SIG-M5 treated with dmso at 0.1 percent for 504 hours (cell line): ENCODE results near the gene IFNL1.
"Not testable (repeated sequence)": the region's sequence is repeated elsewhere in the genome, so short reads cannot be mapped to it uniquely, and the experiment has no call there.

Source experiments
- DNase-seq: peaks from one replicate; lab custom pipeline; 2025; ENCODE audit not compliant: unreplicated experiment; lab: John Stamatoyannopoulos, UW

Gene IFNL1

DNA sequence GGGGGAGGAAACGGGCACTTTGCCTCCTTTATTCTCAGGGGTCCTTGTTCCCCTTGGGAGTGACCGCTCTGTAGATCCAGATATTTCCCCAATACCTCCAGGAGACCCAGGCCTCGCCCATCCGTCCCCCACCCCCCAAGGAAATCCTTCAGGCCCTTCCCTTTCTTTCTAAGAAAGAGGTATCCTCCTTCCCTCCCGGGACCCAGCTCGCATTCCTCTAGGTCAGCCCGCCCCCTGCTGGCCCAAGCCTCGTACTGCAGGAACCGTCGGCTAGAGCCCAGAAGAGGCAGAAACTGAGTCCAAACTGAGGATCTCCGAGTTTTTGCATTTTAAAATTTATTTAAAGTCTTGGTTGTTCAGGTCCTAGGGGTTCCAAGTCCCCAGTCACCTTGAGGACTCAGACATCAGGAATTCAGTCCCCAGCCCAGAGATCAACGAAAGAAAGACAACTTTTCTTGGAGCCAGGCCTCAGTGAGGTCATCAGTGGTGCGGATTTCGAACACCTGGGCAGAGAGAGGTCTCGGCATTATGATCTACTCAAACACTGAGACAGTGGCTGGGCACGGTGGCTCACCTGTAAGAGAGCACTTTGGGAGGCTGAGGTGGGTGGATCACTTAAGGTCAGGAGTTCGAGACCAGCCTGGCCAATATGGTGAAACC lies 32.0 kb downstream of the IFNL1 start:
- DNase-seq: peak; percentile 44

DNA sequence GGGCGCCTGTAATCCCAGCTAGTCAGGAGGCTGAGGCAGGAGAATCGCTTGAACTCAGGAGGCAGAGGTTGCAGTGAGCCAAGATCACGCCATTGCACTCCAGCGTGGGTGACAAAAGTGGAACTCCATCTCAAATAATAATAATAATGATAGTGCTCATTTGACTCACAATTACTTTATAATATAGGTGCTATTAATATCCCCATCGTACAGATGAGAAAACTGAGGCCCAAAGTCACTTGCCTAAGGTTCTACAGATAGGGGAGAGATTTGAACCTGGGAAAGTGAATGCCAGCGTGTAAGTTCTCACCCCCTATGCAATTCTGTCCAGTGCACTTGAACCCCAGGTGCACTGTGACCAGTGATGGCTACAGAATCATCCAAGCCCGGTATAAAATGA lies 33.7 kb downstream of the IFNL1 start:
- no peak for DNase-seq

DNA sequence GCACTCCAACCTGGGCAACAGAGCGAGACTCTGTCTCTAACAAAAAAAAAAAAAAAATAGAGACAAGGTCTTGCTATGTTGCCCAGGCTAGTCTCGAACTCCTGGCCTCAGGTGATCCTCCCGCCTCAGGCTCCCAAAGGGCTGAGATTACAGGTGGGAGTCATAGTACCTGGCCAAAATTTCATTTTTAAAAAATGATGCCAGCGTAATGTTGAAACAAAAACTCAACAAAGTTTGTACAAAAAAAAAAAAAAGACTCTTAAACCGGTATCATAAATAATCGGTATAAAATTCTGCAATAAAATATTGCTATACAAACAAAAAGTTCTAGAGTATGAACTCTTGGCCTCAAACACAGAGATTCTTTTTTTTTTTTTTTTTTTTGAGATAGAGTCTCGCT lies 36.1 kb downstream of the IFNL1 start:
- no peak for DNase-seq

DNA sequence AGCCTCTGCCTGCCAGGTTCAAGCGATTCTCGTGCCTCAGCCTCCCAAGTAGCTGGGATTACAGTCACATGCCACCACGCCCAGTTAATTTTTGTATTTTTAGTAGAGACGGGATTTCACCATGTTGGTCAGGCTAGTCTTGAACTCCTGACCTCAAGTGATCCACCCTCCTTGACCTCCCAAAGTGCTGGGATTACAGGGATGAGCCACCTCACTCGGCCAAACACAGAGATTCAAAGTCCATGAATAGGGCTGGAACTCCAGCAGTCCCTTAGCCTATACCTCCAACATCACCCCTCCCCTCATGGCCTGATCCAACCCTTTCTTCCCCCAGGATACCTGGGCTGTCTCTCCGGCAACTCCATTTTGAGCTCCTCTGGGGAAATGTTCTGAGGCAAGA lies 36.5 kb downstream of the IFNL1 start:
- not testable (repeated sequence) for DNase-seq

DNA sequence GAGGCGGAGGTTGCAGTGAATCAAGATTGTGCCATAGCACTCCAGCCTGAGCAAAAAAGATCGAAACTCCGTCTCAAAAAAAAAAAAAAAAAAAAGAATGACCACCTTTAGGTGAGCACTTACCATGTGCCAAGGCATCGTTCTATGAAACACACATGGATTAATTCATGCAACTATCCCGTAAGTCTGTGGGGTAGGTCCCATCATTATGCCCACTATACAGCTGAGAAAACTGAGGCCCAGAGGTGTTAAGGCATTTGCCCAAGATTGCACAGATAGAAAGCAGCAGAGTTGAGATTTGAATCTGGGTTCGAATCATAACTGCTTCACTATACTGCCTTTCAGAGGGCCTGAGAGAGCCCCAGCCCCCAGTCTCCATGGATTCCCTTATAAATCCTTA lies 37.3 kb downstream of the IFNL1 start:
- DNase-seq: no peak

DNA sequence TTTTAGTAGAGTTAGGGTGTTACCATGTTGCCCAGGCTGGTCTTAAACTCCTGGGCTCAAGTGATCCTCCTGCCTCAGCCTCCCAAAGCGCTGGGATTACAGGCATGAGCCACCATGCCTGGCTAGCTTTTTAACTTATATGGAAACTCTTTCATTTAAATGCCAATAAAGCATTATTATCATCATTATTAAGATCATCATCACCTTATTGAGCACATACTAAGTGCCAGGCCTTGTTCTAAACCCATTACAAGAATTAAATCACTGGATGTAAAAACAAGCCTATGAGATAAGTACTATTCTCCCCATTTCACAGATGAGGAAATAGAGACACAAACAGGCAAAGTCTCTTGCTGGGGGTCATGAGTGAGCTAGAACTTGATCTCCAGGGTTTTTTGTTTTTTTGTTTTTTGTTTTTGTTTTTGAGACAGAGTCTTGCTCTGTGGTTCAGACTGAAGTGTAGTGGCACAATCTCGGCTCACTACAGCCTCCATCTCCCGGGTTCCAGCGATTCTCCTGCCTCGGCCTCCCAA lies 38.3 kb downstream of the IFNL1 start:
- DNase-seq: no peak

DNA sequence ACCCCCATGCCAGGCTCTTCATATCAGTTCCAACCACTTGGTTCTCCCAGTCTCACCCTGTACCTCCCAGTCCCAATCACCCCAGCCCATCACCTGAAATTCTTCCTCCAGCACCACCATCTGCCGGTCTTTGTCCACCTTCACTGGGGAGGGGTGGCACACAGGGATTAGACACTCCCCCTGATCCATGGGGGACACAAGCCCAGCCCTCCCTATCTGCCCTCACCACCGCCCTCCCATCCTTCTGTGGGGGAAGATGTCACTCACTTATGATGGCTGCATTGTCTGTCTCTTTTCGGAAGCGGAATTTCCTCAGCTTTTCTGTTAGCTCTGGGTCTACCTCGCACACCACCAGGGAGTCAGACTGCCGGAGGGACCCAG lies 39.0 kb downstream of the IFNL1 start:
- DNase-seq: peak; percentile 19

DNA sequence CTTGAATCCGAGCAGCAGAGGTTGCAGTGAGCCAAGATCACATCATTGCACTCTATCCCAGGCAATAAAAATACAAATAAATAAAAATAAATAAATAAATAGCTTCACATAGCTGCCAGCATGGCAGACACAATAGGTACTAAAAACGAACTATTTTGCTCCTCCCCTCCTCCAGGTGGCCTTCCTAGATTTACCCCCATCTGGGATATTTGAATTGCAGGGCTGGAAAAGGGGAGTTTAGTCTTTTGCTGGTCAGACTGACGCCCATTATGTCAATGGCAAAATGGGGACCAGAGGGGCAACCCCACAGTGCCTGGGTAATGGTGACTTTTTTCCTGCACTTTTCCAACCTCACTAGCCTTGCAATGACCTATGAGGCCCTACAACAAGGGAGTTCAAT lies 40.3 kb downstream of the IFNL1 start:
- DNase-seq: no peak

DNA sequence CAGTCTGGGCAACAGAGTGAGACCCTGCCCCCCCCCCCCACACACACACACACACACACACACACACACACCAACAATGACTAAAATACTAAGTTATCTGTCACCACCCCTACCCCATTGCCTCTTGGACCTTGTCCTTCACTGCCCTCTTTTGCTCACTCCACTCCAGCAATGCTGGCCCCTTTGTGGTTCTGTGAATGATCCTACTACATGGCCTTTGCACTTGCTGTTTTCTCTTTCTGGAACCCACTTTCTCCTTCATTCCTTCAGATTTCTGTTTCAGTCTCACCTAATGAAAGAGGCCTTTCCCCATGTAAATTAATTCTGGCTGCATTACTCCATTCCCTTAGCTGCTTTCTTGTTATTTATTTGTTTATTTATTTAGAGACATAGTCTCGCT lies 43.5 kb downstream of the IFNL1 start:
- DNase-seq: no peak

DNA sequence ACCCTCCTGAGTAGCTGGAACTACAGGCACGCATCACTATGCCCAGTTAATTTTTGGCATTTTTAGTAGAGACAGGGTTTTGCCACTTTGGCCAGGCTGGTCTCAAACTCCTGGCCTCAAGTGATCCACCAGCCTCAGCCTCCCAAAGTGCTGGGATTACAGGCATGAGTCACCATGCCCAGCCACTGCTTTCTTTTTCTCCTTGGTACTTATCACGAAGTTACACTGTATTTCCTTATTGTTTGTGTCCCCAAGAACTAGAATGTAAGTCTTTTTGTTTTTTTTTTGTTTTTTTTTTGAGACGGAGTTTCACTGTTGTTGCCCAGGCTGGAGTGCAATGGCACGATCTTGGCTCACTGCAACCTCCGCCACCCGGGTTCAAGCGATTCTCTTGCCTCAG lies 43.9 kb downstream of the IFNL1 start:
- not testable (repeated sequence) for DNase-seq

DNA sequence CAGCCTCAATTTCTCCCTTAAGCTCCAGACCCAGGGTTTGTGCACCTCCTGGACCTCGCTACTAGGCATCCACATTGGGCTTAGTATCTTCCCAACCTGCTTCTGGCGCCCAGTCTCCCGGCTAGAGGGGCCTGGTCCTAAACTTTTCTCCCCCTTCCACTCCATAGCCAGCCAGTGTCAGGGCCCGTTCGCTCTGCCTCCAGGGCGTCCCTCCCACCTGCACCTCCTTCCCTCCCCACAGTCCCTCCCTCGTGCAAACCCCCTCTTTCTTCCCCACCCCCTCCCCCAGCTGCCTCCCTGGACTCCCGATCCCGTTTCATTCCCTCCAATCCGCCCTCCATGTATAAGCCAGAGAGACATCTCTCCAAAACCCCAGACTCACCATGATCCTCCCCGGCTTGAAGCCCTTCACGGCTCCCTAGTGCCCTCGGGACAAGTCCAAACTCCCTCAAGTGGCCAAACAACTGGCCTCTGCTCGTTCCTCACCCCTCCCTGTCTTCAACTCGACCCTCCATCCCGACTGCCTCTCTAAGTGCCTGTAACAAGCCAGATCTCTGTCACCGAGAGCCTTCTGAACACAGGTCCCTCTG lies 45.0 kb downstream of the IFNL1 start:
- no peak for DNase-seq

DNA sequence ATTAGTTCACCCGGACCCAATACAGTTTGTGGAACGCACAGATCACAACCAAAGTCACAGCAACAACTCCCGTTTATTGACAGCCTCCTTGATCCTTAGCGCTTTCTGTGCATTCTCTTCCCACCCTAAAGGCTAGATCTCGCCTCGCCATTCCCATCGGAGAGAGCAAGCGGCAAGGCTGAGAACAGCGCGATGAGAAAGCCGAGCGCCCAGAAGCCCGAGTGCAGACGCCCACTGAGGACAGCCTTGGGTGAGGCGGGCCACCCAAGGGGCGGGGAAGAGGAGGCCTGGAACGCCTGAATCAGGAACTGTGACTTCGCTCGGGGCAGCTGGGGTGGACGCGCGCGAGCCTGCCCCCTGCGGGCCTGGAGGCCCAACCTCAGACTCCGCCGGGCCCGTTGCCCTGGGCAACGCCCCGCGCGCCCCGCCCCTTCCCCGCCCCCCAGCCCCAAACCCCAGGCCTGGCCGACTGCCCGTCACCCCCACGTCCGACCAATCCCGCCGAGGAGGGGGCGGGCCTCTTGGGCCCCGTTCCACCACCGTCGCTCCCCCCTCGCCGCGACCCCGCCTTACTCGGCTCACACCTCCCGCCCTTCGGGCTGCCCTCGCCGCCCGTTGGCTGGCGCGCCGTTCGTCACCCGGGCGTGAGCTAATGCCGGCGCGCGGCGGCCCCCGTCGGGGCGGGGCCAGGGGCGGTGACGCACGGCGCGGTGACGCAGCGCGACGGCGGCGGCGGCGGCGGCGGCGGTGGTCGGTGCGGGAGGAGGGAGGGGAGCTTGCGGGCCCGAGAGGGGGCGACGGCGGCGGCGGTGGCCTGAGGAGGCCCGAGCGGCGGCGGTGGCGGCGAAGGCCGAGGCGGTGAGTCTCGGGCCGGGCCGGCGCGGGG lies 45.8 kb downstream of the IFNL1 start, which contains the start of gene SAMD4B:
TSS of gene SAMD4B (plus strand) at position 703 of the 886 bp plus-strand sequence. CDS start 14,473 bp downstream, outside the sequence.
- DNase-seq: peak; percentile 98

DNA sequence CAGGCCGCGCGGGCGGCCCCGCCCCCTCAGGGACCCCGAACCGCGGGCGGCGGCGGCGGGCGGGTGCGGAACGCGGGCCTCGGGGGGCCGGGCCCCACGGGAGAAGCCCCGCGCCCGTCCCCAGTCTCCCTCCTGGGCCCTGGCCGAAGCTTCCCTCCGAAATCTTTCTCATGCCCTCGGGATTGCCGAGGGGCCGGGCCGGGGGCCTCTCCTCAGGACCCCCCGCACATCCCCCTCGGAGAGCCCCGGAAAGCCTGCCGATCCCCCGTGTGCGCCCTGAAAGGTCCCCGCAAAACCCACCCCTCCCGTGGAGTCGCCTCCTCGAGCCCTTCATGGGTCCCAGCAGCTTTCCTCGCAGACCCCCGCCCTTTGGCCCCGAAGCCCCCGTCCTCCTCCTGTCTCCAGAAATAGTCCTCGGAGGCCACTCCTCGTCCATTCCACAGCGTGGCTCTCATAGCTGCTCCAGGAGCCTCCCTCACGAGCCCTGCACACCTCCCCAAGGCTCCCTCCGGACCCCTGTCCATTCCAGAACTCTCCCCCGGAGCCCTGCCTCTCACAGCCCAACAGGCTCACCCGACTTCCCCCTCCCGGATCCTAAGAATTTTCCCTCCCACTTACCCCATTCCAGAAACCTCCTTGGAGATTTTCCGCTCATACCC lies 46.6 kb downstream of the IFNL1 start:
- no peak for DNase-seq

DNA sequence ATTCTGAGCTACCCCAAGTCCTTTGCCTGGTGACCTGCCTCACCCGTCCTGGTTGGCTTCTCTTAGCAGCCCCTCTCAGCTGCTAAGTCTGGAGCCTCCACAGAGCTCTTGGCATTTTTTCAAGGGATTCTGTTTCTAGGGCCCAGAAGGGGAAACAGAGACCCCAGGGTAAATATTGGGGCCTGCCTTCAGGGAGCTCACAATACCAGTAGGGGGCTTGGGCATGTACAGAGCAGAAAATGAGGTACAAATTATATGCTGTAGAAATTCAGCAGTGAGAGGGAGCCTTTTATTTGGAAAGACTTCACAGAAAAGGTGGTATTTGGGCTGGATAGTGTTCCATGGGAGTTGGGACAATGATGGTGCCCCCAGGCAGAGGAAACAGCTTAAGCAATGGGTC lies 49.7 kb downstream of the IFNL1 start:
- no peak for DNase-seq

DNA sequence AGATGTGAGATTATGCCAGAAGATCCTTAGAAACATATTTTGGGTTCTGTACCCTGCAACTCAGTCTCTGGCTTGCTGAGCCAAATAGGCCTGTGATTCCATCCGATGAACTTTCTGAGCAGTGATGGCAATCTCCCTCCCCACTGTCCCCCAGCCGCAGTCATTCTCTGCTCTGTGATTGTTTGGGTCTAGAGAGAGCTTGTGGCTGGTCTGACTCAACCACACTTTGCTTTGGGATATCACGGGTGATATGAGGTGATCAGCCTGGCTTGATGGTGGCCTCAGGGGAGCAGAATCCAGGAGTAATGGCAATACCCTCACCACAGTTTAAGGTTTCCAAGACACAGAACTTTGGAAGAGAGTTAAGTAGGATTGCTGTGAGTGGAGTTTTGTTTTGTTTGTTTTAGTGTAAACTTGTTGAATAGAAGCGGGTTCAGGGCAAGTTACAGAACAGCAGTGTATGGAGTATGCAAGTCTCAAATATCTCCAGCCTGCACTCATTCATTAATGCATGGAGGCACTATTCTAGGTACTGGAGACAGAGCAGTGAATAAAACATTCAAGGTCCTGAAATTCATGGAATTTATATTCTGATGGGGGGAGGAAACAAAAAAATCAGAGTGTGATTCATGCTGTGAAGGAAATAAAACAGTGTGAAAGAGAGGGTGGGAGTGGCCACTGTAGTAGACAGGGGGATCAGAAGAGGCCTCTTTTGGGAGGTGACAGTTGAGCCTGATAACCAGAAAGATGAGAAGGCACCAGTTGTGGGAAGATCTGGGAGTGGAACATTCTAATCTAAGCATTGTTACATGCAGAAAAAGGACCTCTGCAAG lies 51.3 kb downstream of the IFNL1 start:
- no peak for DNase-seq
